ENCODE results near the gene PC. TPM values are rescaled to one million over a fixed set of nuclear protein-coding genes. Genes with fewer than 3 reads are reported as not detected.
A peak's percentile ranks its signal among the peaks of the same experiment; 100 is the strongest.
"Not testable (repeated sequence)": the region's sequence is repeated elsewhere in the genome, so short reads cannot be mapped to it uniquely, and the experiment has no call there.

Gene PC
- 5.2 TPM for total RNA-seq
- long read RNA-seq, full-length matches to known transcripts: 2 of 7 reads
- long read RNA-seq, partial matches to known transcripts: 5 of 7 reads
- long read RNA-seq, other reads (novel, unspliced or antisense): 0 of 7 reads

- DNase-seq (peak; percentile 100), ATAC-seq (peak; percentile 99)
- intact Hi-C loops (cut with micrococcal nuclease): no loop called here
Measured at GRCh38 chr11:66958232-66958955, at the start of gene PC. TSS of gene PC (minus strand) at chr11:66958383. CDS start at chr11:66872159, 86,224 bp downstream.

DNA sequence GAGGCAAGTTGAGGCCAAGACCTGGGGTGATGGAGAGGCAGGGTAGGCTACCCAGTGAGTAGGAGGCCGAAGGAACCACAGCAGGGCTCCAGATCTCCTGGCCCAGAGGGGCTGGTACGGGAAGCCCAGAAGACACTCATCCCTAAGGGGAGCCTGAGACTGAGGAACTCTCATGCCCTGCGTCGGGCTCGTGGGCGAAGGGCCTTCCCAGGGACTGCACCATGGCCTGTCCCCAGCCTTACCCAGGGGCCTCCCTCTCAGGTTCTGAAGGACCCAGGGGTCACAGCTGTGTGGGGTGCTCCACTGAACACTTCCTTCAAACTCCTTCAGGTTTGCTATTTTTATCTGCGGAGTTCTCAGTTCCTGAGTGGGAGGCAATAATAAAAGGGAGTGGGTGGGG, 48.9 kb upstream of the PC start:
- ATAC-seq: no peak
- DNase-seq: no peak
- intact Hi-C loops (cut with micrococcal nuclease): no loop called here

GRCh38 chr11:67006029-67006884, 48.1 kb upstream of the PC start:
- intact Hi-C loops (cut with micrococcal nuclease): no loop called here
- peak; percentile 56 for DNase-seq
- peak; percentile 70 for ATAC-seq

GRCh38 chr11:67005200-67005599, 47.0 kb upstream of the PC start:
- intact Hi-C loops (cut with micrococcal nuclease); ATAC-seq; DNase-seq: not testable (repeated sequence)

- no peak for ATAC-seq
- intact Hi-C loops (cut with micrococcal nuclease): no loop called here
Measured at GRCh38 chr11:67002921-67003411, 44.8 kb upstream of the PC start.

GRCh38 chr11:67002297-67002913, 44.2 kb upstream of the PC start:
- ATAC-seq (no peak), DNase-seq (no peak)
- intact Hi-C loops (cut with micrococcal nuclease): no loop called here

More at GRCh38 chr11:67002921-67003411, 44.8 kb upstream of the PC start:
- no peak for DNase-seq

DNA sequence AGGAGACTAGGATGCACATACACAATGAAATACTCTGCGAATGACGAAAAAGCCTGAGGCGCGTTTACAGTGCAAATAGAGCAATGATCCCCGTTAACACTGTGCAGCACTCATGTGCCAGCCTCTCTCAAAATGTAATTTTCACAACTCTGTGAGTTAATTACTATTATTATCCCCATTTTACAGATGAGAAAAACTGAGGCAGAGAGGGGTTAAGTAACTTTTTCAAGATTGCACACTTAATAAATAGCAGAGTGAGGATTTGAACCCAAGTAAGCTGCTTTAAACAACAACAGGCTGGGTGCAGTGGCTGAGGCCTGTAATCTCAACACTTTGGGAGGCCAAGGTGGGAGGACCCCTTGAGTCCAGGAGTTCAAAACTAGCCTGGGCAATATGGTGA, 43.1 kb upstream of the PC start:
- DNase-seq: no peak
- intact Hi-C loops (cut with micrococcal nuclease): no loop called here

DNA sequence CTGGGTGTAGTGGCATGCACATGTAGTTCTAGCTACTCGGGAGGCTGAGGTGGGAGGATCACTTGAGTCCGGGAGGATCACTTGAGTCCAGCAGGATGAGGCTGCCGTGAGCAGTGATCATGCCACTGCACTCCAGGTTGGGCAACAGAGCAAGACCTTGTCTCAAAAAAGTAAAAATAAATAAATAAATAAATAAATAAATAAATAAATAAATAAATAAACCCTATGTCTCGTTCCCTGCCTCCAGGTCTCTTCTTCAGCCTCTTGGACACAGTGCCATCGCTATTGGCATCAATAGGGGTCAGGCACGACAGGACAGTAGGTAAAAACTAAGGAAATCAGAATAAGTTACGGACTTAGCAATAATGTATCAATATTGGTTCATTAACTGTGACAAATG, 41.4 kb upstream of the PC start:
- intact Hi-C loops (cut with micrococcal nuclease): no loop called here
- DNase-seq (no peak), ATAC-seq (no peak)

More for the DNA sequence above, 43.1 kb upstream of the PC start:
- no peak for ATAC-seq

- DNase-seq (no peak), ATAC-seq (peak; percentile 50)
- intact Hi-C loops (cut with micrococcal nuclease): no loop called here
Measured at GRCh38 chr11:66996609-66997273, 38.6 kb upstream of the PC start.

- DNase-seq (no peak), ATAC-seq (no peak)
- intact Hi-C loops (cut with micrococcal nuclease): no loop called here
Measured at GRCh38 chr11:66992041-66992440, 33.9 kb upstream of the PC start.

DNA sequence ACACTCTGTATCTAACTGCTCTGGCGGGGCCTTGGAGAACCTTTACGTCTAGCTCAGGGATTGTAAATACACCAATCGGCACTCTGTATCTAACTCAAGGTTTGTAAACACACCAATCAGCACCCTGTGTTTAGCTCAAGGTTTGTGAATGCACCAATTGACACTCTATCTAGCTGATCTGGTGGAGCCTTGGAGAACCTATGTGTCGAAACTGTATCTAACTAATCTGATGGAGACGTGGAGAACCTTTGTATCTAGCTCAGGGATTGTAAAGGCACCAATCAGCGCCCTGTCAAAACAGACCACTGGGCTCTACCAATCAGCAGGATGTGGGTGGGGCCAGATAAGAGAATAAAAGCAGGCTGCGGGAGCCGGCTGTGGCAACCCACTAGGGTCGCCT, 31.2 kb upstream of the PC start:
- DNase-seq; intact Hi-C loops (cut with micrococcal nuclease); ATAC-seq: not testable (repeated sequence)

GRCh38 chr11:66988741-66989140, 30.6 kb upstream of the PC start:
- DNase-seq; ATAC-seq; intact Hi-C loops (cut with micrococcal nuclease): not testable (repeated sequence)

- no peak for ATAC-seq
- intact Hi-C loops (cut with micrococcal nuclease): no loop called here
- no peak for DNase-seq
Measured at GRCh38 chr11:66987924-66988637, 29.9 kb upstream of the PC start.

DNA sequence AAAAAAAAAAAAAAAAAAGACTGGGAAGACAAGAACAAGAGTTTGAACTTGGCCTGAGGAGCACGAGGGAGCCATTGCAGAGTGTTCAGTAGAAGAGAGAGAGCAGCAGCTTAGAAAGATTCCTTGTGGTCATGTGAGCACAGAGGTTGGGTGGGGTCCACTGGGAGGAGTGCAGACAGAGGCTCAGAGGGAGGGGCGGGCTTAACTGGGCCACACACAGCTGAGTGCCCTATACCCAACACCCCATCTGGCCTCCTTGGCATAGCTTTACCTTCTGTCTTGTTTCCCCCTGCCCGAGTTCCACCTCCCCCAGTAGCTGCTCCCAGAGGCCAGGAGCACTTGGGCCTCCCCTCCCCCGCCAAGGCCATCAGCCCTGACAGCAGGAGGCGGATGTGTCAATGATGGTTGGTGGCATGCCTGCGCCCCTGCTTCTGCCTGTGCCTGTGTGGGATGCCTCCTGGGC, 29.0 kb upstream of the PC start:
- intact Hi-C loops (cut with micrococcal nuclease): no loop called here
- no peak for ATAC-seq
- peak; percentile 47 for DNase-seq

DNA sequence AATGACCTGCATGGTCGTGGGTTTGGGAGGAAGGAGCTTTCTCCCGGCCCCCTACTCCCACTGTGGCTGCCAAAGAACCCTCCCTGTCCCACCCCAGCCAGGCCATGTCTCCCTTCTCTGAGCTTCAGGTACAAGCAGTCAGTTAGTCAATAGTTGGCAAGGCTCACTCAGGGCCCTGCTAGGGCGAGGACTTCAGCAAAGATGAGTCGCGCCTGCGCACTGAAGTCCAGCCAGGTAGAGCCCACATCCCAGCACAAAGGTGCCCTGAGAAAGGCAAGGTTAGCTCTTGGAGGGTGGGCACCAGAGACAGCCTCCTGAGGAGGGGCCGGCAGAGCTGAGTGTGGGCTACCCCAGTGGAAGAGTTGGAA, 28.0 kb upstream of the PC start:
- ATAC-seq (peak; percentile 17), DNase-seq (no peak)
- intact Hi-C loops (cut with micrococcal nuclease): no loop called here

DNA sequence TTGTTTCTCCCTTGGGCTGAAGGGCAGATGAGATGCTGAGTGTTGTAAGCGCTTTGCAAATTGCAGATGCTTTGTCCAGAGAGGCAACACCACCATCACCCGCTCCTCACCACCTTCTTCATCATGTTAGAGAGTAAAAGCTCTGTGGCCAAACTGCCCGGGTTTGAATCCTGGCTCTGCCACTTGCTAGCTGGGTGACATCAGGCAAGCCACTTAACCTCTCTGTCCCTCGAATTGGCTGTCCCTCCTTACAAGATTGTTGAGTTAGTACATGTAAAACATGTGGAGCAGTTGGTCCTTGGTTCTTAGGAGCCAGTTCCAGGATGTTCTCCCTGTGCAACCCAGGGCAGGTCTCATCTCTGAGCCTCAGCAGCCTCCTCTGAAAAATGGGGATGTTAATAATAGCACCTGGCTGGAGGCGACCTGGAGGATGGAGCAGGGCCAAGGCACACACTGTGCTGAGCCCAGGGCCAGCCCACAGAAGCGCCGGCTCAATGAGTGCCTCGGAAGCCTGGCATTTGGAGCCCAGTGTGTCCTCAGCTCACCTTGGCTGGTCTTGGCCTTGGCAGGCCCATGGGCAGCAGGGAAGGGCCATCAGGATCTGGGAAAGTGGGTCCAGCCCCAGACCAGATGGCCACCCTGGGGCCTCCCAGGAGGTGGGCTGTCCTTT, 27.5 kb upstream of the PC start:
- peak; percentile 87 for DNase-seq
- peak; percentile 95 for ATAC-seq
- intact Hi-C loops (cut with micrococcal nuclease): no loop called here

DNA sequence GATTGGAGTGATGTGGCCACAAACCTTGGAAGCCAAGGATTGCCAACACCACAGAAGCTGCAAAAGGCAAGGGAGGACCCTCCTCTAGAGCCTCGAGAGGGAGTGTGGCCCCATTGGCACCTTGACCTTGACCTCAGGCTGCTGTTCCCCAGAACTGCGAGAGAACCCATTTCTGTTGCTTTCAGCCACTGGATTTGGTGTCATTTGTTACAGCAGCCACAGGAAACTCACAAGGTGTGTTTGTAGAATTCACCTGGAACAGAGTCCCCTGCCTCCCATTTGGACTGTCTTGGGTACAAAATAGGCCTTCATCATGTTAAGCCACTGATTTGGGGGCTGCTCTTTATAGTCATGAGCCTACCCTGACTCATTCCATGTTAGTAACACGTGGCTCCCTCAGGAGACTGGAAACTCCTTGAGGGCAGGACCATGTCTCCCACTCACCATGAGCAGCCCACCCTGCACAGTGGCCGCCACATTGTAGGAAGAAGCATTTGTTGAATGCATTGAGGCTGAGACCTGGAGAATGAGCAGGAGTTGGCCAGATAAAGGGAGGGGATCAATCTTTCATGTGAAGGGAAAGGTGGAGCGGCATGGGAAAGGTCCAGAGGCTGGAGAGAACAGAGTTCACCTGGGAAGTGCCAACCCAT, 25.2 kb upstream of the PC start:
- ATAC-seq: no peak
- intact Hi-C loops (cut with micrococcal nuclease): no loop called here
- no peak for DNase-seq
